Gastroesophageal sphincter (tissue), 3 donors: Measurements from ENCODE around the gene MYO1C.

Experiments
- CTCF ChIP-seq, 4 experiments: fragments of 200-600 bp in 2 of 4; fragments of 450-650 bp in 2 of 4; sonication (generic) in 1 of 4; IDR thresholded peaks; one replicate each; pipeline ENCODE4 v1.5.1; 2017 to 2019; ENCODE audit warnings: antibody characterized with exemption in 4 of 4, mild to moderate bottlenecking in 2 of 4, moderate library complexity in 2 of 4
- EP300 ChIP-seq: sonication (generic); formaldehyde crosslinking; IDR thresholded peaks from one replicate; pipeline ENCODE4 v1.6.1; 2017; ENCODE audit warnings: antibody characterized with exemption, mild to moderate bottlenecking
- POLR2A ChIP-seq, 2 donors: fragments of 450-650 bp; IDR thresholded peaks; one replicate each; pipeline ENCODE4 v1.6.1; 2017; ENCODE audit warnings: antibody characterized with exemption in 2 of 2, mild to moderate bottlenecking in 2 of 2, moderate library complexity in 1 of 2
- POLR2AphosphoS5 ChIP-seq: sonication (generic); formaldehyde crosslinking; IDR thresholded peaks from one replicate; pipeline ENCODE4 v1.6.1; 2017; ENCODE audit warnings: antibody characterized with exemption

- TF ChIP-seq CTCF (IDR thresholded peaks at IDR 0.05) (no peak), EP300 (no peak), POLR2A (IDR thresholded peaks at IDR 0.05) (no peak), POLR2AphosphoS5 (no peak)
These were observed 13.1 kb upstream of the MYO1C start for GRCh38 chr17:1505586-1505985.
